ENCODE results near the gene ITGB6. TPM values are rescaled to one million over a fixed set of nuclear protein-coding genes. Genes with fewer than 3 reads are reported as not detected.

ITGB6 gene
- total RNA-seq, 2 donors from 2014 or later: 7.3 to 12.3 TPM

DNA sequence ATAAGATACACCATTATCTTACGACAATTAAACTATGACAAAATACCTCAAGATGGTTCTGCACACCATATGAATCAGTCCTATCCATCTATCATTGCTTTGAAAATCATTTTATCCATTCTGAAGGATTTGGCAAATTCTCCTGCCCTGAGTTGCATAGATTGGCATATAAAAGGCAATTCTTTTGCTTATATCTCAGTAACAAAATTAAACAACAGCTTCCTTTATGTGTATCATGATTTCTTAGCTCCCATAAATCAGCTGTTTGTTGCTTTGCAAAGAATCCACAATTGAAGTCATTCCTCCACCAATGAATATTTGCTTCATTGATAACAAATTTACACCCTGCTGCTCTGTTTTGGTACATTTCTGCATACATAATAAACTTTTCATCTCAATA is 61.7 kb downstream of the ITGB6 start:
- Histone ChIP-seq H3K4me3 (no peak overlapping the region), H3K27ac (no peak overlapping the region), H3K4me1 (replicated peaks) (no peaks in the 10 kb centered on the region), H3K27me3 (replicated peaks; ENCODE audit: insufficient read depth) (no peaks in the 10 kb centered on the region), H3K36me3 (no peaks in the 10 kb centered on the region), H3K9me3 (no peaks in the 10 kb centered on the region)
- no peak for DNase-seq (ENCODE audit: low spot score)
- intact Hi-C loops (cut with DNase I): no loop called here
- TF ChIP-seq, protein P1, sequence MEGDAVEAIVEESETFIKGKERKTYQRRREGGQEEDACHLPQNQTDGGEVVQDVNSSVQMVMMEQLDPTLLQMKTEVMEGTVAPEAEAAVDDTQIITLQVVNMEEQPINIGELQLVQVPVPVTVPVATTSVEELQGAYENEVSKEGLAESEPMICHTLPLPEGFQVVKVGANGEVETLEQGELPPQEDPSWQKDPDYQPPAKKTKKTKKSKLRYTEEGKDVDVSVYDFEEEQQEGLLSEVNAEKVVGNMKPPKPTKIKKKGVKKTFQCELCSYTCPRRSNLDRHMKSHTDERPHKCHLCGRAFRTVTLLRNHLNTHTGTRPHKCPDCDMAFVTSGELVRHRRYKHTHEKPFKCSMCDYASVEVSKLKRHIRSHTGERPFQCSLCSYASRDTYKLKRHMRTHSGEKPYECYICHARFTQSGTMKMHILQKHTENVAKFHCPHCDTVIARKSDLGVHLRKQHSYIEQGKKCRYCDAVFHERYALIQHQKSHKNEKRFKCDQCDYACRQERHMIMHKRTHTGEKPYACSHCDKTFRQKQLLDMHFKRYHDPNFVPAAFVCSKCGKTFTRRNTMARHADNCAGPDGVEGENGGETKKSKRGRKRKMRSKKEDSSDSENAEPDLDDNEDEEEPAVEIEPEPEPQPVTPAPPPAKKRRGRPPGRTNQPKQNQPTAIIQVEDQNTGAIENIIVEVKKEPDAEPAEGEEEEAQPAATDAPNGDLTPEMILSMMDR (IDR thresholded peaks at IDR 0.05): no peak
- TF ChIP-seq POLR2AphosphoS5 (IDR thresholded peaks at IDR 0.05) (no peak), POLR2A (IDR thresholded peaks at IDR 0.05) (no peak)
- WGBS: 92% methylated on average over 1 of the region's 1 CpG

GRCh38 chr2:160137464-160137863 is 62.6 kb downstream of the ITGB6 start:
- Histone ChIP-seq H3K4me1 (replicated peaks) (no peaks in the 10 kb centered on the region), H3K27me3 (replicated peaks; ENCODE audit: insufficient read depth) (no peaks in the 10 kb centered on the region), H3K9me3 (no peaks in the 10 kb centered on the region), H3K27ac (no peak overlapping the region), H3K36me3 (no peaks in the 10 kb centered on the region), H3K4me3 (no peak overlapping the region)
- no peak for DNase-seq (ENCODE audit: low spot score)
- no peak for TF ChIP-seq POLR2AphosphoS5 (IDR thresholded peaks at IDR 0.05)
- TF ChIP-seq, protein P1 (IDR thresholded peaks at IDR 0.05): no peak
- no peak for TF ChIP-seq POLR2A (IDR thresholded peaks at IDR 0.05)
- intact Hi-C loops (cut with DNase I): no loop called here
- WGBS: 71% methylated on average over 8 of the region's 8 CpGs

DNA sequence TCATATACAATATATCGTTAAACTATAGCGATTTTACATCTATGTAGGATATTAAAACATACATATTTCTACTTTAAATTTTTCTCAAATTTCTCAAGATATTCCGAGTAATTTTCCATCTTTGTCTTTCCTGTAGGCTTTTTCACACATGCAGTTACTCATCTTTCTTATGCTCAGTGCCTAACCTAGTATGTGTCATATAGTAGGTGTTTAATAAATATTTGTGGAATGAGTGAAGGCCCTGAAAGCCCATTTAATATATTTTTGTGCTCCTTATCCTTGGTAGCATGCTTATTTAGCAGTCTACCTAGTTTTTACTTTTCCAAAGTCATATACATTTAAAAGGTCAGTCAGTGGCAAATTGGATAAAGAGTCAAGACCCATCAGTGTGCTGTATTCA is 67.3 kb downstream of the ITGB6 start:
- Histone ChIP-seq H3K27me3 (replicated peaks; ENCODE audit: insufficient read depth) (no peaks in the 10 kb centered on the region), H3K9me3 (no peaks in the 10 kb centered on the region), H3K27ac (no peak overlapping the region), H3K36me3 (no peaks in the 10 kb centered on the region), H3K4me1 (replicated peaks) (no peaks in the 10 kb centered on the region), H3K4me3 (no peak overlapping the region)
- DNase-seq (ENCODE audit: low spot score): no peak
- TF ChIP-seq POLR2AphosphoS5 (IDR thresholded peaks at IDR 0.05): no peak
- no peak for TF ChIP-seq POLR2A (IDR thresholded peaks at IDR 0.05)
- TF ChIP-seq, protein P1 (IDR thresholded peaks at IDR 0.05): no peak
- intact Hi-C loops (cut with DNase I): no loop called here
- WGBS: 92% methylated on average over 3 of the region's 3 CpGs

DNA sequence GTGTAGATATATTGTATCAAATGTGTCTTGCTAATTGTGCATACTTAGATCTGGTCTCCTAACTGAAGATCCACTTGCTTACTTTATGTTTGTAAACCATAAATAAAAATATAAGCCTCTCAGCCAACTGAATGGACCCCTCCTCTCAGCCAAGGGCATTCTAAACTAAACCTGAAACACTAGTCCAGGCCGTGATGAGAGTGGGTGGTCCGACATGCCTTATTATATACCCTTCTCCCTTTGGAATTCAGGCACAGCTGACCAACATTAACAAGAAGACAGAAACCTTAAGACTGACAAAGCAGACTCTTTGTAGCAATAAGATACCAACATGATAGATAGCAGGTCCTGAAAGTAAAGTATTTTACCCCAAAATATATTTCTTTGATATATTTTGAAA is 73.3 kb downstream of the ITGB6 start:
- 80% methylated on average over 2 of the region's 2 CpGs for WGBS

GRCh38 chr2:160126315-160126714 is 73.8 kb downstream of the ITGB6 start:
- no peak overlapping the region for H3K27ac ChIP-seq
- no peaks in the 10 kb centered on the region for H3K27me3 ChIP-seq (replicated peaks; ENCODE audit: insufficient read depth)
- intact Hi-C loops (cut with DNase I): no loop called here
- H3K4me3 ChIP-seq: no peak overlapping the region
- no peaks in the 10 kb centered on the region for H3K9me3 ChIP-seq
- H3K4me1 ChIP-seq (replicated peaks): no peaks in the 10 kb centered on the region
- no peaks in the 10 kb centered on the region for H3K36me3 ChIP-seq
- WGBS: 85% methylated on average over 12 of the region's 12 CpGs
- TF ChIP-seq POLR2AphosphoS5 (IDR thresholded peaks at IDR 0.05) (no peak), POLR2A (IDR thresholded peaks at IDR 0.05) (no peak)
- TF ChIP-seq, protein P1 (IDR thresholded peaks at IDR 0.05): no peak
- DNase-seq (ENCODE audit: low spot score): no peak

More for the DNA sequence above, 73.3 kb downstream of the ITGB6 start:
- no peak for TF ChIP-seq POLR2AphosphoS5 (IDR thresholded peaks at IDR 0.05)
- TF ChIP-seq, protein P1 (IDR thresholded peaks at IDR 0.05): no peak
- no peak for TF ChIP-seq POLR2A (IDR thresholded peaks at IDR 0.05)
- Histone ChIP-seq H3K27me3 (replicated peaks; ENCODE audit: insufficient read depth) (no peaks in the 10 kb centered on the region), H3K27ac (no peak overlapping the region), H3K9me3 (no peaks in the 10 kb centered on the region), H3K36me3 (no peaks in the 10 kb centered on the region), H3K4me1 (replicated peaks) (no peaks in the 10 kb centered on the region), H3K4me3 (no peak overlapping the region)
- no peak for DNase-seq (ENCODE audit: low spot score)
- intact Hi-C loops (cut with DNase I): no loop called here
